ENCODE results near the gene CRTC1.
"Not testable (repeated sequence)": the region's sequence is repeated elsewhere in the genome, so short reads cannot be mapped to it uniquely, and the experiment has no call there.

CRTC1 gene

DNA sequence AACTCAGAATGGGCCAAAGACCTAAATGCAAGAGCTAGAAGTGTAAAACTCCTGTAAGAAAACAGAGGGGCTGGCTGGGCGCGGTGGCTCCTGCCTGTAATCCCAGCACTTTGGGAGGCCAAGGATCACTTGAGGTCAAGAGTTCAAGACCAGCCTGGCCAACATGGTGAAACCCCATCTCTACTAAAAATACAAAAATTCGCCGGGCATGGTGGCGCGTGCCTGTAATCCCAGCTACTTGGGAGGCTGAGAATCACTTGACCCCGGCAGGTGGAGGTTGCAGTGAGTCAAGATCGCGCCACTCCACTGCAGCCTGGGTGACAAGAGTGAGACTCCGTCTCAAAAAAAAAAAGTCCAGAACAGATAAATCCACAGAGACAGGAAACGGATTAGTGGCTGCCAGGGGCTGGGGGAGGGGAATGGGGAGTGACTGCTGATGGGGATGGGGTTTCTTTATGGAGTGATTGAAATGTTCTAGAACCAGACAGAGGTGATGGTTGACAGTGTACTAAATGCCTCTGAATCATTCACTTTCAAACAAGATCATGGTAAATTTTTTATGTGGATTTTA, 50.4 kb downstream of the CRTC1 start:
- not testable (repeated sequence) for DNase-seq

DNA sequence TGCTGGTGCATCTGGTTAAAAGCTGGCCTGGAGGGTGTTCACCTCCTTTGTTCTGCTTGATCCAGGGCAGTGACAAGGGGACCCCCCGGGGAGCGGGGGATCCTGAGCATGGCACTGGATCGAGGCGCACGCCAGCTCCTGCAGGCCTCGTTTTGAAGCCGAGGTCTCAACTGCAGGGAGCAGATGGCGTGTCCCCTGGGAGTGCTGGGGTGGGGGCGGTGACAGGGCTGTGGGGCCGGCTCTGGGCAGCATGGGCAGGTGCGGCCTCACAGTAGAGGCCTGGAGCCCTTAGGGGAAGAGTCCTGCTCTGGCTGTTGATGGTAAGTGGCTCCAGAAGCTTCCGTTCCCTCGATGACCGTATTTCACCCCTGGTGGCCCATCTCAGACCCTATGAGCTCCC, 51.8 kb downstream of the CRTC1 start:
- DNase-seq, result no peak

GRCh38 chr19:18735752-18736151, 52.3 kb downstream of the CRTC1 start:
- no peak for DNase-seq

- no peak for DNase-seq
These were observed 53.2 kb downstream of the CRTC1 start for GRCh38 chr19:18736415-18737336.

- no peak for DNase-seq
These were observed 54.0 kb downstream of the CRTC1 start for GRCh38 chr19:18737337-18737953.

- no peak for DNase-seq
These were observed 54.5 kb downstream of the CRTC1 start for GRCh38 chr19:18737954-18738351.

GRCh38 chr19:18738961-18739690, 55.6 kb downstream of the CRTC1 start:
- no peak for DNase-seq

DNA sequence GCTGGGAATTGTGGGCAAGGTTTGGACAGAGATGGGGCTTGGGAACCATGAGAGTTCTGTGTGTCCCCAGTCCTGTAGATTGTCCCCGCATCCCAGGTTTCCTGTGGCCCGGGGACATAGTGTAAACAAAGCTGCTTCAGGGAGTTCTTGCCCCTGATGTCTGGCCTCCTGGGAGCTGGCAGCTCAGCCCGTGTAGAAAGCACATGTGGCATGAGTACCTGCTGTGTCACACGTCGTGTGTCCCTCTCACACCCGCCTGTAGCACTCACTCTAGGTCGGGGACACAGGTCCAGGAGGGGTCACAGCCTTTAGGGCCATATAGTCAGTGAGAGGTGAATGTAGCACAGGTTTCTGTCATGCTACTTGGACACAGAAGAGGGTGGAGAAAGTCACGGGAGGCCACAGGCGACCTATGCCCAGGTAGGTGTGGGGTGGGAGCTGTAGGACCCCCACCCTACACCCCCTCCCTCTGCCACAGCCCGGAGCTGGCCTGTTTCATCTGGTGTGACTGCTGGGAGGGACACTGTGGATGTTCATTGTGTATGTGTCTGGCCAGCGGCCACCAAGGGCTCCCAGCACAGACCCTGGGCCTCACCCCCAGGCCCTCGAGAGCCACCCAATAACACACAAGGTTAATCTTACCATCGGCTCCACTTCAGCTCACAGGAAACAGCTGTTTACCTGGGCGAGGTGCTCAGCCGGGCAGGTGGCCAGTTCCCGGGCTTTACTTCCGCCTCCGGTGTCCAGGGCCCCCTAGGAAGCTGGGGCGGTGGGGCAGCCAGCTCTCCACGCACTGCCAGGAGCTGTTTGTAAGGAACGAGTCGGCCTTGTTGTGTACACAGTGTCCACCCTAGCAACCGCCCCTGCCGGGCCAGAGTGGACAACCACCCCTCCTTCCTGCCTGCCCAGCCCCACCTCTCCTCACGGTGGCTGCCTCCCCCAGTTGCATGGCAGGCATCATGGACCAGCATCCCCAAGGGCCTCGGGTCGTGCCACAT, 57.9 kb downstream of the CRTC1 start:
- peak; percentile 55 for DNase-seq

GRCh38 chr19:18742324-18742723, 58.8 kb downstream of the CRTC1 start:
- DNase-seq, result no peak

DNA sequence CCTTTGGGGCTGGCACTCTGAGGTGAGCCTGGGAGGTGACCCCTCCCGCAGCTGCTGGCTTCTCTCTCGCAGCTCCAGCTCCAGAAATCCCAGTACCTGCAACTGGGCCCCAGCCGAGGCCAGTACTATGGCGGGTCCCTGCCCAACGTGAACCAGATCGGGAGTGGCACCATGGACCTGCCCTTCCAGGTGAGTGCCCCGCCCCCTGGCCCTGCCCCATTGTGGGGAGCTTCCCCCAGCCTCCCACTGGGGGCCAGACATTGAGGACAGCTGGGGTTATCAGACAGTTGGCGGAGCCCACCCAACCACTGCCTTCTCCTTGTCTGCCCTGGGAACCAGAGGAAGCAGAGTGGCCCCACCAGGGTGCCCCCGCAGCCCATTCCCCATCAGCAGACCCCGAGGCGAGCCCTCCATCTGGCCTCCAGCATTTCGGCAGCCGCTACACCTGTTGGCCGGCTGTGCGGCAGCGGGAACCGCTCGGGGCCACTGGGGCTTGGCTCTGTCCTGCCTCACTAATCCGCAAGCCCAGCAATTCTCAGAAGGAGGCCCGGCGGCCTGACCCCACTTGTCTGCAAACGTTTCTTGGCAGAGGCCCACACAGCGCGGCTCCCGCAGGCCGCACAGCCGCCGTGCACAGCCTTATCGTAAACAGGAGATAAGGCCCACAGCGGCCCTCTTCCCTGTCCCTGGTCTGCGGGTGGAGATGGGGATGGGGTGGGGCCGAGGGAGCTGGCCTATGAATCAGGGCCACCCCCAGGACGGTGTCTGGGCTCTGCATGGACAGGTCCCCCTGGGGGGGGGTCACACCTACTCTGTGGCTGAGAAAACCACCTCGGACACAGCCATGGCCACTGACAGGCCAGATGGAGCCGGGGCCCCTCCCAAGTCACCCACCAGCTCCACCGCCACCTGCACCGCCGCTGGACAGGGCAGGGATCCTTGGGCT, 59.6 kb downstream of the CRTC1 start:
- DNase-seq, result no peak

DNA sequence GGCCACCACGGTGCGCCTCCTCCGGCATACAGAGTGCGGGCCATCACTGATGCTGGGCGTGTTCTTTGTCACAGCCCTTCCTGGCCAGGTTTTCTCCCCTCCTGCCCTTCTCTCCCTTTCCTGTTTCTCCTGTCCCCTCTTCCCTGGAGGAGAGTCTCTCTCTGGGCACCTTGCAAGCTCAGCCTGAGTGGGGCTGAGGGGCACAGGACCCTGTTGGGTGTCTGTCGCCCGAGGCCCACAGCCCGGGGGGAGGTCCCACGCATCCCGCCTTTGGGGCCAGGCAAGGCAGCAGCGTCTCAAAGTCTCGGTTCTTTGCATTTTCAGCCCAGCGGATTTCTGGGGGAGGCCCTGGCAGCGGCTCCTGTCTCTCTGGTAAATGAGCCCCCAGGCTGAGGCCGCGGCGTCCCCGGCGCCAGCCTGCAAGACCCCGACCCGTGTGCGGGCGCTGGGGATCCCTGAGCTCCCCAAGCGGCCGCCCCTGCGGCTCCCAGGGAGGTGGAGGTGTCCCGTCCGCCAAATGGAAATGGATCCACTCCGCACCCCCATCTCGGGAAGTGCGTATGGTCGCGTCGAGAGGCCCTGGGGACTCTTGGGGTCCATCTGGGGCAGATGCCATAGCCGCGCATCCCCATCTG, 60.4 kb downstream of the CRTC1 start:
- no peak for DNase-seq

- DNase-seq, result no peak
These were observed 61.7 kb downstream of the CRTC1 start for GRCh38 chr19:18745012-18745735.

GRCh38 chr19:18745931-18746330, 62.5 kb downstream of the CRTC1 start:
- no peak for DNase-seq

DNA sequence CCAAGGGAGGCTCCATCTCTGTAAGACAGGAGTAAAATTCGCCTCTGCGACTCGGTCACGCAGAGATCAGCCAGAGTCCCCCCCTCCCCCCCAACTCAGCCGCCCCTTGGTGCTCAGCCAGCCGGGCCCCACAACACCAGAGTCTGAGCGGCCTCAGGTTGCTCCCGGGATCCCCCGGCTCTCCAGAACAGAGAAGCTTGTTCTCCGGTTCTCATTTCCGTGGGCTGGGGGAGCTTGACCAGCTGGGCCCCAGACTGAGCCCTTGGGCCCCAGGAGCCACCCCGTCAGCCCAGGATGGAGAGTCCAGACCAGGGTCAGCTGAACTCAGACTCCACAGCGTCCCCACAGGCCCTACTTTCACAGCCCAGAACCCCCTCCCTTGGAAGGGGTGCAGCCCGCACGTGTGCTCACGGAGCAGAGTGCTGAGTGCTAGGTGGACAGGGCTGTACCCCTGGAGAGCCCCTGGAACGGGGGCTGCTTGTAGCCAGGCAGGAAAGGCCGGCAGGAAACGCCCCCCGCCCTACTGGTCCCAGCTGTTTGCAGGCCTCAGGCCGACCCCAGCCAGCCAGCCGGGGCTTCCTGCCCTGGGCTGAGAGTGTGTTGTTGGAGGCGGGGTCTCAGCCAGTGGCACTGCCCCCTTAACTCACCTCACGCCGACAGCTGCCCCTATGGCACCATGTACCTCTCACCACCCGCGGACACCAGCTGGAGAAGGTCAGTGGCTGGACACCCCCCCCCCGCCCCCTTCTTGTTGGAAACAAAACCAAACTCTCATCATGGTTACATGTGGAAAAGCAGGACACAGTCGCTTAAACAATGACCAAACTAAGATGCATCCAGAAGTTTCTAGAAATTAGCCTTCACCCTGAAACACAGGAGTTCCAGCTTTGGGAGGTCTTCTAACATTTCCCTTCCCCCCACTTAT, 63.2 kb downstream of the CRTC1 start:
- no peak for DNase-seq

- DNase-seq, result no peak
These were observed 66.1 kb downstream of the CRTC1 start for GRCh38 chr19:18749362-18750231.

GRCh38 chr19:18750295-18750970, 67.0 kb downstream of the CRTC1 start:
- DNase-seq, result no peak

- no peak for DNase-seq
These were observed 68.1 kb downstream of the CRTC1 start for GRCh38 chr19:18751571-18751970.

Measured in NCI-H1092 treated with DMSO at 0.1 percent for 48 hours (cell line).